ENCODE measurements around the gene RAF1. TPM values are rescaled to one million over a fixed set of nuclear protein-coding genes. Genes with fewer than 3 reads are reported as not detected.

The RAF1 gene
- total RNA-seq, 4 donors from 2014 or later = 151 to 174 (median 163) TPM

- 75% methylated on average over 3 of the region's 3 CpGs for WGBS, 2 donors
- no peaks in the 10 kb centered on the region for H3K27me3 ChIP-seq
- no peak overlapping the region for H3K4me3 ChIP-seq (replicated peaks in 1 of 3)
- DNase-seq = no peak
- H3K27ac ChIP-seq = peak overlapping the region in 1 of 3 donors; percentile 18
- peaks cover 49 to 60% of the 10 kb centered on the region in 2 donors for H3K36me3 ChIP-seq
- no peak for TF ChIP-seq POLR2A (IDR thresholded peaks at IDR 0.05)
- no peak for TF ChIP-seq CTCF (IDR thresholded peaks at IDR 0.05)
- intact Hi-C loops (cut with DNase I) = no loop called here
- H3K9me3 ChIP-seq = no peaks in the 10 kb centered on the region
- peaks cover 6 to 12% of the 10 kb centered on the region in 2 donors for H3K4me1 ChIP-seq
Measured at GRCh38 chr3:12593473-12593872, 70.4 kb downstream of the RAF1 start.

GRCh38 chr3:12591997-12592715 is 71.8 kb downstream of the RAF1 start:
- WGBS, 2 donors = 94 to 97% methylated on average over 4 of the region's 4 CpGs
- no peak for DNase-seq
- TF ChIP-seq POLR2A (IDR thresholded peaks at IDR 0.05) (no peak), CTCF (IDR thresholded peaks at IDR 0.05) (no peak)
- H3K36me3 ChIP-seq = peaks cover 42 to 51% of the 10 kb centered on the region in 2 donors
- H3K9me3 ChIP-seq = no peaks in the 10 kb centered on the region
- H3K4me1 ChIP-seq = peaks cover 19 to 26% of the 10 kb centered on the region in 2 donors
- intact Hi-C loops (cut with DNase I) = no loop called here
- no peak overlapping the region for H3K4me3 ChIP-seq (replicated peaks in 1 of 3)
- peak overlapping the region in 1 of 3 donors; percentile 10 for H3K27ac ChIP-seq
- no peaks in the 10 kb centered on the region for H3K27me3 ChIP-seq

GRCh38 chr3:12591456-12591855 is 72.5 kb downstream of the RAF1 start:
- TF ChIP-seq CTCF (IDR thresholded peaks at IDR 0.05) (no peak), POLR2A (IDR thresholded peaks at IDR 0.05) (no peak)

GRCh38 chr3:12590096-12590495 is 73.8 kb downstream of the RAF1 start:
- peaks cover 29 to 41% of the 10 kb centered on the region in 2 donors for H3K36me3 ChIP-seq
- H3K27ac ChIP-seq = peak overlapping the region in 1 of 3 donors; percentile 64
- TF ChIP-seq POLR2A (IDR thresholded peaks at IDR 0.05) = no peak
- no peak for TF ChIP-seq CTCF (IDR thresholded peaks at IDR 0.05)

More at GRCh38 chr3:12591456-12591855, 72.5 kb downstream of the RAF1 start:
- peak; percentile 71 to 79 for DNase-seq
- Histone ChIP-seq H3K27ac (peak overlapping the region in 2 of 3 donors; percentile 13 to 46), H3K27me3 (no peaks in the 10 kb centered on the region), H3K9me3 (no peaks in the 10 kb centered on the region), H3K4me1 (peaks cover 26 to 33% of the 10 kb centered on the region in 2 donors), H3K36me3 (peaks cover 35 to 45% of the 10 kb centered on the region in 2 donors), H3K4me3 (replicated peaks in 1 of 3) (no peak overlapping the region)
- intact Hi-C loops (cut with DNase I) = no loop called here
- WGBS, 2 donors = 46 to 70% methylated on average over 6 of the region's 6 CpGs

More at GRCh38 chr3:12590096-12590495, 73.8 kb downstream of the RAF1 start:
- intact Hi-C loops (cut with DNase I) = no loop called here
- H3K27me3 ChIP-seq = no peaks in the 10 kb centered on the region
- no peak for DNase-seq
- 95 to 100% methylated on average over 1 to 4 of the region's 4 CpGs for WGBS, 2 donors
- no peak overlapping the region for H3K4me3 ChIP-seq (replicated peaks in 1 of 3)
- peaks cover 39 to 45% of the 10 kb centered on the region in 2 donors for H3K4me1 ChIP-seq
- H3K9me3 ChIP-seq = no peaks in the 10 kb centered on the region
